Trophoblast cell (in vitro differentiated cells and primary cell): ENCODE results near the gene DPP6.

Experiments
- DNase-seq, 2 donors: peaks; one replicate each; pipeline ENCODE4 v3.0.0-alpha.2; 2016
- H2AFZ ChIP-seq: 2 replicates; pipeline ENCODE4 v1.6.1; 2013; ENCODE audit warnings: low read length, moderate library complexity, mild to moderate bottlenecking; ENCODE audit not compliant: insufficient read depth, poor library complexity
- H2AK5ac ChIP-seq: 2 replicates; pipeline ENCODE4 v1.6.1; 2013; ENCODE audit warnings: mild to moderate bottlenecking, low read length
- H2BK120ac ChIP-seq: 2 replicates; pipeline ENCODE4 v1.6.1; 2013; ENCODE audit warnings: low read length, mild to moderate bottlenecking, moderate library complexity; ENCODE audit not compliant: insufficient read depth, poor library complexity
- H2BK12ac ChIP-seq: 2 replicates; pipeline ENCODE4 v1.6.1; 2013; ENCODE audit warnings: mild to moderate bottlenecking, low read length, moderate library complexity
- H2BK5ac ChIP-seq: 2 replicates; pipeline ENCODE4 v1.6.1; 2013; ENCODE audit warnings: low read length, low read depth, moderate library complexity, mild to moderate bottlenecking; ENCODE audit not compliant: poor library complexity
- H3K14ac ChIP-seq: 2 replicates; pipeline ENCODE4 v1.6.1; 2013; ENCODE audit warnings: mild to moderate bottlenecking, low read length
- H3K18ac ChIP-seq: 2 replicates; pipeline ENCODE4 v1.6.1; 2013; ENCODE audit warnings: mild to moderate bottlenecking, low read length
- H3K23ac ChIP-seq: 2 replicates; pipeline ENCODE4 v1.6.1; 2013; ENCODE audit warnings: low read length
- H3K27ac ChIP-seq: 2 replicates; pipeline ENCODE4 v1.5.1; 2013; ENCODE audit warnings: low read depth, mild to moderate bottlenecking, inconsistent platforms, low read length, moderate library complexity
- H3K27me3 ChIP-seq: 2 replicates; pipeline ENCODE4 v1.6.1; 2013; ENCODE audit warnings: inconsistent platforms, mild to moderate bottlenecking, low read length, moderate library complexity; ENCODE audit not compliant: insufficient read depth
- H3K36me3 ChIP-seq, 2 experiments: 1 replicate in 1 of 2; 2 replicates in 1 of 2; pipeline ENCODE4 v1.6.1; 2013; ENCODE audit warnings: low read length in 2 of 2, mild to moderate bottlenecking in 2 of 2, moderate library complexity in 1 of 2; ENCODE audit not compliant: insufficient read depth in 2 of 2, control insufficient read depth in 1 of 2
- H3K4ac ChIP-seq: 2 replicates; pipeline ENCODE4 v1.6.1; 2013; ENCODE audit warnings: low read depth, mild to moderate bottlenecking, low read length, moderate library complexity
- H3K4me1 ChIP-seq, 2 experiments: 1 replicate in 1 of 2; 2 replicates in 1 of 2; pipeline ENCODE4 v1.6.1; 2013; ENCODE audit warnings: low read length in 2 of 2, mild to moderate bottlenecking in 2 of 2, moderate library complexity in 1 of 2; ENCODE audit not compliant: insufficient read depth in 2 of 2, control insufficient read depth in 1 of 2
- H3K4me2 ChIP-seq: 2 replicates; pipeline ENCODE4 v1.6.1; 2013; ENCODE audit warnings: inconsistent platforms, mild to moderate bottlenecking, low read length, moderate library complexity
- H3K4me3 ChIP-seq: 2 replicates; pipeline ENCODE4 v1.5.1; 2013; ENCODE audit warnings: mild to moderate bottlenecking, low read depth, low read length, inconsistent platforms
- H3K79me1 ChIP-seq: one replicate; pipeline ENCODE4 v1.6.1; 2013; ENCODE audit warnings: low read length
- H3K79me2 ChIP-seq: 2 replicates; pipeline ENCODE4 v1.6.1; 2013; ENCODE audit warnings: low read length, mild to moderate bottlenecking; ENCODE audit not compliant: control insufficient read depth, insufficient read depth, poor library complexity
- H3K9ac ChIP-seq: 2 replicates; pipeline ENCODE4 v1.6.1; 2013; ENCODE audit warnings: mild to moderate bottlenecking, low read length
- H3K9me3 ChIP-seq: 2 replicates; pipeline ENCODE4 v1.6.1; 2013; ENCODE audit warnings: low read depth, mild to moderate bottlenecking, control low read depth, inconsistent platforms, low read length; ENCODE audit not compliant: insufficient read depth
- H4K12ac ChIP-seq: 2 replicates; pipeline ENCODE4 v1.6.1; 2013; ENCODE audit warnings: low read depth, mild to moderate bottlenecking, low read length, moderate library complexity
- H4K8ac ChIP-seq: 2 replicates; pipeline ENCODE4 v1.6.1; 2013; ENCODE audit warnings: low read depth, mild to moderate bottlenecking, low read length, moderate library complexity
- H4K91ac ChIP-seq: one replicate; pipeline ENCODE4 v1.6.1; 2013; ENCODE audit warnings: low read depth, mild to moderate bottlenecking, low read length, moderate library complexity
- WGBS: extraction: QIAGEN DNeasy Blood & Tissue Kit; methylation state at CpG from one replicate; pipeline ENCODE4 v1.1.7; 2013; ENCODE audit warnings: missing lambda C conversion rate; ENCODE audit not compliant: insufficient read length, insufficient coverage; ENCODE audit errors: extremely low coverage; 5-methylcytosine and 5-hydroxymethylcytosine counted together

DPP6 gene

GRCh38 chr7:154364170-154364569, 312.0 kb downstream of the DPP6 start:
- no peak overlapping the region for H3K4me3 ChIP-seq
- no peaks in the 10 kb centered on the region for H3K79me2 ChIP-seq
- H3K18ac ChIP-seq = no peak overlapping the region
- H3K27me3 ChIP-seq = no peaks in the 10 kb centered on the region
- no peak overlapping the region for H2AK5ac ChIP-seq
- no peaks in the 10 kb centered on the region for H3K9me3 ChIP-seq
- no peak overlapping the region for H3K14ac ChIP-seq
- no peak overlapping the region for H3K9ac ChIP-seq
- H2BK120ac ChIP-seq = no peak overlapping the region
- no peak overlapping the region for H4K12ac ChIP-seq
- no peaks in the 10 kb centered on the region for H3K4me1 ChIP-seq
- DNase-seq = no peak
- H3K36me3 ChIP-seq = no peaks in the 10 kb centered on the region
- no peak overlapping the region for H2BK5ac ChIP-seq
- H4K91ac ChIP-seq = no peak overlapping the region
- H2BK12ac ChIP-seq = no peak overlapping the region
- no peak overlapping the region for H3K27ac ChIP-seq
- H3K4ac ChIP-seq = no peak overlapping the region
- H3K4me2 ChIP-seq = no peak overlapping the region
- H4K8ac ChIP-seq = no peak overlapping the region
- no peak overlapping the region for H2AFZ ChIP-seq
- no peaks in the 10 kb centered on the region for H3K79me1 ChIP-seq
- no peak overlapping the region for H3K23ac ChIP-seq
- no CpG with 5 or more reads among the region's 6 CpGs for WGBS

DNA sequence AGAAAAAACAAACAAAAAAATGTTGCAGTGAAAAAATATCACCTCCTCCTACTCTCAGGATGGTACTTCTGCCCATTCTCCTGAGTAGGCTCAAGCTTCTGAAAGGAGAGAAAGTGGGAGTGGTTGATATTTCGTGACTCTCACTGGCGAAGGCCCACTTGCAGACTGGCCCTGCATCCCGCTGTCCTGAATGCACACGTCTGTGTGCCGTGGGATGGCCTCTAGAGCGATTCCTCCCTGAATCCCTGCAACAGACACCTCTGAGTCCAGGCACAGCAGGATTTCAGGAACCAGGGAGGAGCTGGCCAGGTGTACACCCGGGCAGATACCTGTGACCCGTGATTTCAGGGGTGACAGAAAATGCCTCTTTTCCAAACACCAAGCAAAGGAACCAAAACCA, 319.2 kb downstream of the DPP6 start:
- Histone ChIP-seq H3K79me1 (no peaks in the 10 kb centered on the region), H3K9ac (no peak overlapping the region), H3K18ac (no peak overlapping the region), H3K4me1 (no peaks in the 10 kb centered on the region), H3K4me2 (no peak overlapping the region), H2BK120ac (no peak overlapping the region), H3K14ac (no peak overlapping the region), H2BK12ac (no peak overlapping the region), H3K27me3 (no peaks in the 10 kb centered on the region), H3K23ac (no peak overlapping the region), H3K27ac (no peak overlapping the region), H3K4me3 (no peak overlapping the region), H2BK5ac (no peak overlapping the region), H2AFZ (no peak overlapping the region), H4K12ac (no peak overlapping the region), H3K79me2 (no peaks in the 10 kb centered on the region), H4K91ac (no peak overlapping the region), H2AK5ac (no peak overlapping the region), H4K8ac (no peak overlapping the region), H3K9me3 (no peaks in the 10 kb centered on the region), H3K36me3 (no peaks in the 10 kb centered on the region), H3K4ac (no peak overlapping the region)
- no CpG with 5 or more reads among the region's 8 CpGs for WGBS
- no peak for DNase-seq

- no peak overlapping the region for H2BK120ac ChIP-seq
- no peaks in the 10 kb centered on the region for H3K4me1 ChIP-seq
- H3K27me3 ChIP-seq = no peaks in the 10 kb centered on the region
- H3K9me3 ChIP-seq = no peaks in the 10 kb centered on the region
- no peaks in the 10 kb centered on the region for H3K79me2 ChIP-seq
- H3K4ac ChIP-seq = no peak overlapping the region
- no peak overlapping the region for H3K18ac ChIP-seq
- no peaks in the 10 kb centered on the region for H3K79me1 ChIP-seq
- no peak overlapping the region for H2BK12ac ChIP-seq
- no peak for DNase-seq
- H2AK5ac ChIP-seq = no peak overlapping the region
- no peak overlapping the region for H2AFZ ChIP-seq
- H4K91ac ChIP-seq = no peak overlapping the region
- WGBS = no CpG with 5 or more reads among the region's 12 CpGs
- no peak overlapping the region for H3K23ac ChIP-seq
- H3K9ac ChIP-seq = no peak overlapping the region
- no peak overlapping the region for H3K27ac ChIP-seq
- no peak overlapping the region for H2BK5ac ChIP-seq
- H4K12ac ChIP-seq = no peak overlapping the region
- no peak overlapping the region for H3K4me2 ChIP-seq
- no peak overlapping the region for H3K4me3 ChIP-seq
- no peak overlapping the region for H4K8ac ChIP-seq
- no peak overlapping the region for H3K14ac ChIP-seq
- no peaks in the 10 kb centered on the region for H3K36me3 ChIP-seq
These were observed 319.9 kb downstream of the DPP6 start for GRCh38 chr7:154372011-154372601.

DNA sequence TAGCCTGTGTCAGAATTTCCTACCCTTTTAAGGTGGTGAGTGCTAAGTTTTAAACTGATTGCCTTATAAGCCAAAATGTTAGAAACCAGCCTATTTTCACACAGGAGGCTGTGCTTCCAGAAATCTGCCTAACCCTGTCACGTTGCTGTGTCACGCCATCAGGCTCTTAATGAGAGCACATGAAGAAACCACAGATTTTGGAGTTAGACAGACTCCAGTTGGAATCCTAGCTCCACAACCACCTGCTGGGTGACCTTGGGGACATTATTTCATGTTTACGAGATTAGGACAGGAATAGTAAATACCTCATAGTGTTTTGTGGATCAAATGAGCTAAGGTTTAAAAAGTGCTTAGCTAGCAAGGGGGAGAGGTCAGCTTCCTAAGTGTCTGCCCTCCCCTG, 321.8 kb downstream of the DPP6 start:
- H4K8ac ChIP-seq = no peak overlapping the region
- no peak overlapping the region for H3K4me3 ChIP-seq
- no peak overlapping the region for H3K4me2 ChIP-seq
- no peak overlapping the region for H3K23ac ChIP-seq
- H3K18ac ChIP-seq = no peak overlapping the region
- no peak overlapping the region for H3K14ac ChIP-seq
- H4K12ac ChIP-seq = no peak overlapping the region
- H3K36me3 ChIP-seq = no peaks in the 10 kb centered on the region
- no peaks in the 10 kb centered on the region for H3K79me1 ChIP-seq
- H3K4ac ChIP-seq = no peak overlapping the region
- no peaks in the 10 kb centered on the region for H3K79me2 ChIP-seq
- H3K27me3 ChIP-seq = no peaks in the 10 kb centered on the region
- H3K4me1 ChIP-seq = no peaks in the 10 kb centered on the region
- no peaks in the 10 kb centered on the region for H3K9me3 ChIP-seq
- H2BK120ac ChIP-seq = no peak overlapping the region
- no peak for DNase-seq
- H3K27ac ChIP-seq = no peak overlapping the region
- H3K9ac ChIP-seq = no peak overlapping the region
- WGBS = no CpG with 5 or more reads among the region's 3 CpGs
- no peak overlapping the region for H4K91ac ChIP-seq
- no peak overlapping the region for H2BK5ac ChIP-seq
- H2AFZ ChIP-seq = no peak overlapping the region
- H2BK12ac ChIP-seq = no peak overlapping the region
- no peak overlapping the region for H2AK5ac ChIP-seq
